Measurements from ENCODE around the gene UNKL.

GRCh38 chr16:1398351-1398750 lies 16.2 kb downstream of the UNKL start:
- TF ChIP-seq CTCF (IDR thresholded peaks at IDR 0.05; ENCODE audit: borderline replicate concordance, extremely low read depth, low read length, poor library complexity, severe bottlenecking) (no peak), EZH2 (IDR thresholded peaks at IDR 0.05; ENCODE audit: borderline replicate concordance, low read depth, low read length, severe bottlenecking) (no peak)
